Measurements from ENCODE around the gene HCRTR1.

DNA sequence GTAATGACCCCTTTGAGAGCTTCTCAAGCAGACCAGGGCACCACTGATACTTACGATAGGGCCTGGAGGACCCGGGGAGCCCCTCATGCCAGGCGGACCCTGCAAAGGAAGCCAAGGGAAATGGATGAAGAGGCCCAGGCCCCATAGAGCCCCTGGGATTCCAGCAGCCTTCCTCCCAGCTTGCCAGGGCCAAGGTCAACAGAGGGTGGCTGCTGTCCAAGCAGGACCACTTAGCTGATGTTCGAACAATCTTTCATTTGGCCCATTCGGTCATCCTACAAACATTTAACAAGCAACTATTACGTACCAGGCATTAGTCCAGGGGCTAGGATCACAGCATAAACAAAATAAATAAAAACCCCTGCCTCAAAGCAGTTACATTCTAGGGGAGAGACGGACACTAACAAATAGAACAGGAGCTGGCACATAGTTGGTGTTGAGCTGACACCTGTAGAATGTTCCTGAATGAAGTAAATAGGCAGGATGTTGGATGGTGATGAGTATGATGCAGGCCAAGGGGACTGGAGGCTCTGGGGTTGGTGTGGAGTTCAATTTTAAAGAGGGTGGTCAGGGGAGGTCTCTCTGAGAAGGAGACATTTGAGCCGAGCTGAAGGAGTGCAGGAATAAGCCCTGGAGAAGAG, 54.2 kb downstream of the HCRTR1 start:
- TF ChIP-seq, protein P1, sequence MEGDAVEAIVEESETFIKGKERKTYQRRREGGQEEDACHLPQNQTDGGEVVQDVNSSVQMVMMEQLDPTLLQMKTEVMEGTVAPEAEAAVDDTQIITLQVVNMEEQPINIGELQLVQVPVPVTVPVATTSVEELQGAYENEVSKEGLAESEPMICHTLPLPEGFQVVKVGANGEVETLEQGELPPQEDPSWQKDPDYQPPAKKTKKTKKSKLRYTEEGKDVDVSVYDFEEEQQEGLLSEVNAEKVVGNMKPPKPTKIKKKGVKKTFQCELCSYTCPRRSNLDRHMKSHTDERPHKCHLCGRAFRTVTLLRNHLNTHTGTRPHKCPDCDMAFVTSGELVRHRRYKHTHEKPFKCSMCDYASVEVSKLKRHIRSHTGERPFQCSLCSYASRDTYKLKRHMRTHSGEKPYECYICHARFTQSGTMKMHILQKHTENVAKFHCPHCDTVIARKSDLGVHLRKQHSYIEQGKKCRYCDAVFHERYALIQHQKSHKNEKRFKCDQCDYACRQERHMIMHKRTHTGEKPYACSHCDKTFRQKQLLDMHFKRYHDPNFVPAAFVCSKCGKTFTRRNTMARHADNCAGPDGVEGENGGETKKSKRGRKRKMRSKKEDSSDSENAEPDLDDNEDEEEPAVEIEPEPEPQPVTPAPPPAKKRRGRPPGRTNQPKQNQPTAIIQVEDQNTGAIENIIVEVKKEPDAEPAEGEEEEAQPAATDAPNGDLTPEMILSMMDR (IDR thresholded peaks at IDR 0.05; ENCODE audit: poor library complexity, severe bottlenecking): no peak
- no peak for TF ChIP-seq EZH2 (IDR thresholded peaks at IDR 0.05; ENCODE audit: borderline replicate concordance, insufficient read depth, low read length, poor library complexity, severe bottlenecking)
- TF ChIP-seq POLR2AphosphoS5 (IDR thresholded peaks at IDR 0.05): no peak
- no peak for TF ChIP-seq MXI1 (conservative IDR thresholded peaks at IDR 0.05; ENCODE audit: poor library complexity, severe bottlenecking)
